Mesendoderm (in vitro differentiated cells): Measurements from ENCODE around the gene GPR156.
A peak's percentile ranks its signal among the peaks of the same experiment; 100 is the strongest.

Source experiments
- DNase-seq: peaks from one replicate; pipeline ENCODE4 v3.0.0; 2013
- H2AK5ac ChIP-seq: 2 replicates; pipeline ENCODE4 v1.6.1; 2013; ENCODE audit warnings: low read length, inconsistent platforms
- H2BK120ac ChIP-seq: 2 replicates; pipeline ENCODE4 v1.6.1; 2013; ENCODE audit warnings: low read depth, mild to moderate bottlenecking, low read length, moderate library complexity, mixed read lengths
- H2BK15ac ChIP-seq: replicated peaks from 2 replicates; pipeline ENCODE4 v1.6.1; 2013; ENCODE audit warnings: low read depth, mild to moderate bottlenecking, moderate library complexity
- H2BK5ac ChIP-seq: 2 replicates; pipeline ENCODE4 v1.6.1; 2013; ENCODE audit warnings: low read length, inconsistent platforms
- H3K18ac ChIP-seq: 2 replicates; pipeline ENCODE4 v1.6.1; 2013; ENCODE audit warnings: mild to moderate bottlenecking, low read length, mixed read lengths
- H3K23ac ChIP-seq: one replicate; pipeline ENCODE4 v1.6.1; 2013; ENCODE audit warnings: low read length
- H3K27ac ChIP-seq: 2 replicates; pipeline ENCODE4 v1.5.1; 2013; ENCODE audit warnings: low read depth, mild to moderate bottlenecking, inconsistent platforms, low read length, moderate library complexity
- H3K27me3 ChIP-seq: 2 replicates; pipeline ENCODE4 v1.6.1; 2013; ENCODE audit warnings: low read length, control low read depth, mild to moderate bottlenecking, inconsistent platforms; ENCODE audit not compliant: insufficient read depth, poor library complexity
- H3K36me3 ChIP-seq: 2 replicates; pipeline ENCODE4 v1.6.1; 2013; ENCODE audit warnings: low read length, inconsistent platforms; ENCODE audit not compliant: control insufficient read depth, insufficient read depth
- H3K4ac ChIP-seq: one replicate; pipeline ENCODE4 v1.6.1; 2013; ENCODE audit warnings: low read depth, mild to moderate bottlenecking, low read length, moderate library complexity
- H3K4me1 ChIP-seq: 2 replicates; pipeline ENCODE4 v1.6.1; 2013; ENCODE audit warnings: low read depth, low read length, inconsistent platforms; ENCODE audit not compliant: control insufficient read depth
- H3K4me2 ChIP-seq: 2 replicates; pipeline ENCODE4 v1.6.1; 2013; ENCODE audit warnings: low read length
- H3K4me3 ChIP-seq: 2 replicates; pipeline ENCODE4 v1.5.1; 2013; ENCODE audit warnings: mild to moderate bottlenecking, low read length
- H3K56ac ChIP-seq: one replicate; pipeline ENCODE4 v1.6.1; 2013; ENCODE audit warnings: low read length
- H3K79me1 ChIP-seq: 2 replicates; pipeline ENCODE4 v1.6.1; 2013; ENCODE audit warnings: low read length, inconsistent platforms
- H3K79me2 ChIP-seq: 2 replicates; pipeline ENCODE4 v1.6.1; 2013; ENCODE audit warnings: mild to moderate bottlenecking, low read length; ENCODE audit not compliant: control insufficient read depth, insufficient read depth
- H3K9ac ChIP-seq: 2 replicates; pipeline ENCODE4 v1.6.1; 2013; ENCODE audit warnings: low read length, inconsistent platforms
- H4K5ac ChIP-seq: one replicate; pipeline ENCODE4 v1.6.1; 2013; ENCODE audit warnings: low read length
- H4K8ac ChIP-seq: one replicate; pipeline ENCODE4 v1.6.1; 2013; ENCODE audit warnings: low read depth, mild to moderate bottlenecking, control low read depth, low read length, moderate library complexity
- WGBS: extraction: QIAGEN DNeasy Blood & Tissue Kit; methylation state at CpG from one replicate; pipeline ENCODE4 v1.1.7; 2013; ENCODE audit warnings: low lambda C conversion rate, missing lambda C conversion rate; ENCODE audit not compliant: insufficient coverage; ENCODE audit errors: extremely low coverage; 5-methylcytosine and 5-hydroxymethylcytosine counted together

The GPR156 gene

GRCh38 chr3:120202363-120202762, 82.7 kb downstream of the GPR156 start:
- Histone ChIP-seq H3K23ac (no peak overlapping the region), H3K4me1 (no peaks in the 10 kb centered on the region), H3K4ac (no peak overlapping the region), H4K5ac (no peak overlapping the region), H2BK120ac (no peak overlapping the region), H2BK5ac (no peak overlapping the region), H3K79me2 (no peaks in the 10 kb centered on the region), H3K27ac (no peak overlapping the region), H3K27me3 (no peaks in the 10 kb centered on the region), H3K4me3 (no peak overlapping the region), H2BK15ac (no peak overlapping the region), H3K56ac (no peak overlapping the region), H3K4me2 (no peak overlapping the region), H4K8ac (no peak overlapping the region), H3K79me1 (no peaks in the 10 kb centered on the region), H3K9ac (no peak overlapping the region), H3K18ac (no peak overlapping the region), H3K36me3 (no peaks in the 10 kb centered on the region), H2AK5ac (no peak overlapping the region)
- WGBS = no CpG with 5 or more reads among the region's 2 CpGs
- no peak for DNase-seq

DNA sequence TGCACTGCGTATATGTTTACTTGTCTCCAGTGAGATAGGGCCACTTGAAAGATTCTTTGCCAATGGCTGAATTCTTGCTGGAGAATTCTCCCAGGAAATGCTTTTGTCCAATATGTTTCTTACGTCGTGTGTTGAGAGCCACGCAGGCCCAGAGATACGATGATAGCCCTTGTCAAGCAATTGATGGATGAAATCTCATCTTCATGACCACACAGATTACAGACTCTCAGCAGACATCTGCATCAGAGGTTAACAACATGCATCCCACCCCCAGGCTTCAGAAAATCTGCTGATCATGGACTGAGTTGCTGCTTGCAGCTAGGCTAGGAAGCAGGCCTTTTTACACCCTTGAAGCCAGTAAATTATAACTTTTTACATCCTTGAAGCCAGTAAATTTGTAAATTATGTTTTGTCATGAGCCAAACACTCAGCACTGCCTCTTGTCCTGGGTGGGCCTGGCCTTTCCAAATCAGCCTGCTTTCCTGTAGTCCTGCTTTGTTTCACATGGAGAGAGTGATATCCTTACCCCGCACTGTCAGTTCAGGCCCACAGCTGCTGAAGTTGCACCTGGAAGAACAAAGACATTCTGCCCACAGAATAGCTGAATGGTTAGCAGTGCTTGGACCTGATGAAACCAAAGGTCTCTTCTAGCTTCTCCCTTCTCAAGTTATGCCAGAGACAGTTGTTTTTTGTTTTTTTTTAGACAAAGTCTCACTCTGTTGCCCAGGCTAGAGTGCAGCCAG, 84.4 kb downstream of the GPR156 start:
- Histone ChIP-seq H3K79me1 (no peaks in the 10 kb centered on the region), H3K27ac (no peak overlapping the region), H3K79me2 (no peaks in the 10 kb centered on the region), H2BK15ac (no peak overlapping the region), H3K4me3 (no peak overlapping the region), H2BK120ac (no peak overlapping the region), H3K56ac (peak overlapping the region; percentile 13), H3K4ac (no peak overlapping the region), H3K9ac (no peak overlapping the region), H3K36me3 (no peaks in the 10 kb centered on the region), H3K18ac (no peak overlapping the region), H3K23ac (no peak overlapping the region), H2AK5ac (no peak overlapping the region), H4K5ac (no peak overlapping the region), H3K4me2 (no peak overlapping the region), H2BK5ac (no peak overlapping the region), H4K8ac (no peak overlapping the region), H3K4me1 (no peaks in the 10 kb centered on the region), H3K27me3 (no peaks in the 10 kb centered on the region)
- DNase-seq = no peak
- no CpG with 5 or more reads among the region's 6 CpGs for WGBS

- Histone ChIP-seq H2BK5ac (no peak overlapping the region), H2AK5ac (no peak overlapping the region), H3K4ac (no peak overlapping the region), H3K79me1 (no peaks in the 10 kb centered on the region), H3K18ac (no peak overlapping the region), H2BK15ac (no peak overlapping the region), H3K36me3 (no peaks in the 10 kb centered on the region), H3K56ac (no peak overlapping the region), H3K27ac (no peak overlapping the region), H2BK120ac (no peak overlapping the region), H3K27me3 (no peaks in the 10 kb centered on the region), H3K4me2 (no peak overlapping the region), H3K79me2 (no peaks in the 10 kb centered on the region), H4K5ac (no peak overlapping the region), H3K23ac (no peak overlapping the region), H3K9ac (no peak overlapping the region), H3K4me3 (no peak overlapping the region), H4K8ac (no peak overlapping the region), H3K4me1 (no peaks in the 10 kb centered on the region)
- peak; percentile 26 for DNase-seq
- no CpG with 5 or more reads among the region's 3 CpGs for WGBS
Measured at GRCh38 chr3:120198305-120198878, 86.6 kb downstream of the GPR156 start.

DNA sequence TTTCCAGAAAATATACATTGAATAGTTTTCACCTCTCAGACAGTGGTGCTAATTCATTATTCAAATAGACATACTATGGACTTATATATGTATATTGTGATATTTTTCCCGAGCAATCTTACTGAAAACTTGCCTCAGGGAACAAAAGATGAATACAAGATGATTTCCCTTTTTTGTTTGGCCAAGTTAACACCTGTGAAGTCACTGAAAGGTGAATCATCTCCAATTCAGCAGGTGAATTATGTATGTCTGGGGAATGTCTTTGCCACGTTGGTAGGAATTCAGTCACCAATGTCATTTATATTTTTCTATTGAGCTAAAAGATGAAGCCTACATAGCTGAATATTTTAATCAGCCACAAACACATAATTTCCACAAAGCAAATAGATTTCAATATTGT, 88.2 kb downstream of the GPR156 start:
- H3K9ac ChIP-seq = no peak overlapping the region
- no peak overlapping the region for H3K18ac ChIP-seq
- DNase-seq = no peak
- no peak overlapping the region for H3K27ac ChIP-seq
- H2BK5ac ChIP-seq = no peak overlapping the region
- H3K56ac ChIP-seq = no peak overlapping the region
- no peaks in the 10 kb centered on the region for H3K79me2 ChIP-seq
- H3K4me1 ChIP-seq = no peaks in the 10 kb centered on the region
- no peaks in the 10 kb centered on the region for H3K79me1 ChIP-seq
- no peak overlapping the region for H2AK5ac ChIP-seq
- no peak overlapping the region for H3K4me3 ChIP-seq
- H2BK15ac ChIP-seq = no peak overlapping the region
- H3K27me3 ChIP-seq = no peaks in the 10 kb centered on the region
- no peak overlapping the region for H3K4me2 ChIP-seq
- no peak overlapping the region for H3K4ac ChIP-seq
- WGBS = no CpG with 5 or more reads among the region's 2 CpGs
- H2BK120ac ChIP-seq = no peak overlapping the region
- no peak overlapping the region for H3K23ac ChIP-seq
- H4K8ac ChIP-seq = no peak overlapping the region
- H3K36me3 ChIP-seq = no peaks in the 10 kb centered on the region
- H4K5ac ChIP-seq = no peak overlapping the region

DNA sequence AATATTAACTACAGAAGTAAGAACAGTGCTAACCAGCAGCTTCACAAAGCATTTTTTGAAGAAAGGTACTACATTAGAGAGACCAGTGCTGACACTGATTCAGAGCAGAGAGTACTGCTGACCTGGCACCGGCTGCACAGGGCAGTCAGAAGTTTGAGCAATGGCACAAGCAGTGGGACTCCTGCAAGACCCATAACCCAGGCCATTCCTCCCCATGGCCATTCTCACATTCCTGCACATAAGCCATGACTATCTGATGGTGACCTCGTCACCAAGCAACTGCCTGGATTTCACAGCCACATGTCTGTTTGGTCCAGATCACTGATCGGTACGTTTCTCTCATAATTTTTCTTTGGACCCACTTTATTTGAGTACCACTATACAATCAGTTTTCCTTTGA, 88.7 kb downstream of the GPR156 start:
- H3K23ac ChIP-seq = no peak overlapping the region
- H3K79me1 ChIP-seq = no peaks in the 10 kb centered on the region
- DNase-seq = no peak
- no peak overlapping the region for H3K56ac ChIP-seq
- no peak overlapping the region for H2BK15ac ChIP-seq
- no peak overlapping the region for H4K8ac ChIP-seq
- H3K36me3 ChIP-seq = no peaks in the 10 kb centered on the region
- H3K18ac ChIP-seq = no peak overlapping the region
- H4K5ac ChIP-seq = no peak overlapping the region
- H3K79me2 ChIP-seq = no peaks in the 10 kb centered on the region
- no peak overlapping the region for H3K4me3 ChIP-seq
- H3K4ac ChIP-seq = no peak overlapping the region
- H3K27me3 ChIP-seq = no peaks in the 10 kb centered on the region
- no peak overlapping the region for H2BK5ac ChIP-seq
- H3K27ac ChIP-seq = no peak overlapping the region
- H2AK5ac ChIP-seq = no peak overlapping the region
- no peak overlapping the region for H3K4me2 ChIP-seq
- no peak overlapping the region for H2BK120ac ChIP-seq
- H3K4me1 ChIP-seq = no peaks in the 10 kb centered on the region
- WGBS = no CpG with 5 or more reads among the region's 4 CpGs
- no peak overlapping the region for H3K9ac ChIP-seq

GRCh38 chr3:120193554-120193953, 91.5 kb downstream of the GPR156 start:
- H2BK15ac ChIP-seq = no peak overlapping the region
- H3K79me1 ChIP-seq = no peaks in the 10 kb centered on the region

More at GRCh38 chr3:120193554-120193953, 91.5 kb downstream of the GPR156 start:
- no peak overlapping the region for H4K5ac ChIP-seq
- no peak overlapping the region for H3K27ac ChIP-seq
- no peaks in the 10 kb centered on the region for H3K4me1 ChIP-seq
- H3K4me2 ChIP-seq = no peak overlapping the region
- no peaks in the 10 kb centered on the region for H3K36me3 ChIP-seq
- no peaks in the 10 kb centered on the region for H3K79me2 ChIP-seq
- no peak overlapping the region for H3K18ac ChIP-seq
- no peak overlapping the region for H3K23ac ChIP-seq
- H4K8ac ChIP-seq = no peak overlapping the region
- H3K56ac ChIP-seq = no peak overlapping the region
- H3K4me3 ChIP-seq = no peak overlapping the region
- H2BK120ac ChIP-seq = no peak overlapping the region
- H3K4ac ChIP-seq = no peak overlapping the region
- DNase-seq = no peak
- H3K9ac ChIP-seq = no peak overlapping the region
- no peaks in the 10 kb centered on the region for H3K27me3 ChIP-seq
- no peak overlapping the region for H2BK5ac ChIP-seq
- H2AK5ac ChIP-seq = no peak overlapping the region
